HCT116 (cell line): ENCODE data around the gene CCDC9B. TPM values are rescaled to one million over a fixed set of nuclear protein-coding genes. Genes with fewer than 3 reads are reported as not detected.

Experiments used
- ATAC-seq: fragments of 200-7000 bp; cut with Tn5 transposase; 2 replicates; pipeline ENCODE4 v1.9.1; 2020; ENCODE audit warnings: mild to moderate bottlenecking, moderate library complexity
- BruUV-seq: library from RNA; stranded (reverse); fragments of 400-500 nt; replicated peaks from 2 replicates; lab custom pipeline; 2021; lab: Mats Ljungman, UMichigan
- CTCF ChIA-PET: fragments of 300-600 bp; sonication (Branson Sonifier 250); formaldehyde crosslinking; loops from one replicate; lab custom pipeline; 2021; ENCODE audit warnings: antibody characterized with exemption; lab: Charles Lee
- POLR2A ChIA-PET: fragments of 300-600, 350-600 bp; sonication (Branson Sonifier 250); formaldehyde crosslinking; loops from one replicate; lab custom pipeline; 2021; ENCODE audit warnings: antibody characterized with exemption; lab: Charles Lee
- RAD21 ChIA-PET, 2 experiments: fragments of 300-600 bp; sonication (Branson Sonifier 250); formaldehyde crosslinking; loops; one replicate each; lab custom pipeline; 2023; ENCODE audit warnings: low total read pairs in 2 of 2; ENCODE audit not compliant: uncharacterized antibody in 2 of 2, unreplicated experiment in 2 of 2, low non-redundant PET in 1 of 2; lab: Charles Lee
- DNase-seq: peaks from one replicate; pipeline ENCODE4 v3.0.0-alpha.2; 2010; ENCODE audit warnings: low read depth, low spot score
- H2AFZ ChIP-seq: fragments of 200-600 bp; shearing (Covaris generic), sonication (generic); 2 replicates; pipeline ENCODE4 v1.6.1; 2017; ENCODE audit warnings: low read depth, mixed run types, mixed read lengths, antibody characterized with exemption, low read length; ENCODE audit not compliant: poor library complexity, severe bottlenecking
- H3K27ac ChIP-seq: 2 replicates; pipeline ENCODE4 v1.5.1; 2012; ENCODE audit warnings: low read depth, low read length
- H3K27me3 ChIP-seq: fragments of 200-600 bp; sonication (generic); 2 replicates; pipeline ENCODE4 v1.6.1; 2016; ENCODE audit warnings: mixed run types, low read length, mixed read lengths; ENCODE audit not compliant: insufficient read depth
- H3K36me3 ChIP-seq, 2 experiments: fragments of 200-500 bp in 1 of 2; fragments of 200-600 bp in 1 of 2; sonication (Bioruptor generic) in 1 of 2; sonication (generic) in 1 of 2; 2 replicates each; pipeline versions ENCODE4 v1.5.1 to v1.6.1; 2014 to 2016; ENCODE audit warnings: low read length in 2 of 2, inconsistent platforms in 1 of 2, mixed read lengths in 1 of 2, mixed run types in 1 of 2; ENCODE audit not compliant: insufficient read depth in 2 of 2, control insufficient read depth in 1 of 2
- H3K4me1 ChIP-seq, 2 experiments: fragments of 200-600 bp in 1 of 2; sonication (generic) in 1 of 2; 2 replicates each; pipeline versions ENCODE4 v1.5.1 to v1.6.1; 2012 to 2017; ENCODE audit warnings: low read length in 2 of 2, inconsistent platforms in 1 of 2, mild to moderate bottlenecking in 1 of 2, mixed read lengths in 1 of 2, mixed run types in 1 of 2, moderate library complexity in 1 of 2; ENCODE audit not compliant: insufficient read depth in 2 of 2, control insufficient read depth in 1 of 2
- H3K4me2 ChIP-seq: fragments of 200-600 bp; sonication (generic); 2 replicates; pipeline ENCODE4 v1.6.1; 2017; ENCODE audit warnings: mixed run types, low read length, mixed read lengths
- H3K4me3 ChIP-seq, 2 experiments: fragments of 200-600 bp in 1 of 2; sonication (generic) in 1 of 2; replicated peaks in 1 of 2; 2 replicates each; pipeline ENCODE4 v1.5.1; 2011 to 2016; ENCODE audit warnings: low read length in 2 of 2, control low read depth in 1 of 2, low read depth in 1 of 2, mild to moderate bottlenecking in 1 of 2, mixed read lengths in 1 of 2, mixed run types in 1 of 2
- H3K79me2 ChIP-seq: fragments of 200-600 bp; sonication (generic); 2 replicates; pipeline ENCODE4 v1.6.1; 2017; ENCODE audit warnings: mild to moderate bottlenecking, mixed run types, low read length, moderate library complexity, mixed read lengths; ENCODE audit not compliant: insufficient read depth
- H3K9ac ChIP-seq: fragments of 200-600 bp; sonication (generic); 2 replicates; pipeline ENCODE4 v1.6.1; 2016; ENCODE audit warnings: low read length, mixed read lengths
- H3K9me2 ChIP-seq: fragments of 200-600 bp; sonication (generic), shearing (Covaris generic); 2 replicates; pipeline ENCODE4 v1.6.1; 2017; ENCODE audit warnings: mixed run types, mild to moderate bottlenecking, moderate library complexity; ENCODE audit not compliant: insufficient read depth
- H3K9me3 ChIP-seq, 2 experiments: fragments of 200-500 bp in 1 of 2; fragments of 200-600 bp in 1 of 2; sonication (Bioruptor generic) in 1 of 2; sonication (generic) in 1 of 2; 2 replicates each; pipeline ENCODE4 v1.6.1; 2014 to 2017; ENCODE audit warnings: low read length in 2 of 2, mixed read lengths in 2 of 2, inconsistent platforms in 1 of 2, low read depth in 1 of 2, mild to moderate bottlenecking in 1 of 2, mixed run types in 1 of 2, moderate library complexity in 1 of 2; ENCODE audit not compliant: control insufficient read depth in 1 of 2, insufficient read depth in 1 of 2
- H4K20me1 ChIP-seq: fragments of 200-600 bp; sonication (generic), shearing (Covaris generic); 2 replicates; pipeline ENCODE4 v1.6.1; 2017; ENCODE audit warnings: mixed run types, mild to moderate bottlenecking, moderate library complexity; ENCODE audit not compliant: insufficient read depth
- CTCF ChIP-seq, 3 experiments: fragments of 200-600 bp in 1 of 3; sonication (generic) in 1 of 3; IDR thresholded peaks in 2 of 3; conservative IDR thresholded peaks in 1 of 3; 2 replicates each; pipeline ENCODE4 v1.5.1; 2012 to 2017; ENCODE audit warnings: low read depth in 2 of 3, low read length in 2 of 3, antibody characterized with exemption in 1 of 3, borderline replicate concordance in 1 of 3, control low read depth in 1 of 3, mild to moderate bottlenecking in 1 of 3, mixed read lengths in 1 of 3, mixed run types in 1 of 3, moderate library complexity in 1 of 3; ENCODE audit not compliant: insufficient read depth in 1 of 3
- EZH2 ChIP-seq: fragments of 200-600 bp; sonication (generic); IDR thresholded peaks from 2 replicates; pipeline ENCODE4 v1.6.1; 2017; ENCODE audit warnings: antibody characterized with exemption, mixed run types
- POLR2A ChIP-seq: IDR thresholded peaks from 2 replicates; pipeline ENCODE4 v1.7.0; 2011; ENCODE audit warnings: borderline replicate concordance; ENCODE audit not compliant: insufficient read depth, insufficient read length; ENCODE audit errors: extremely low read depth
- SIN3A ChIP-seq: IDR thresholded peaks from 2 replicates; pipeline ENCODE4 v1.6.1; 2012; ENCODE audit warnings: low read depth
- TCF7L2 ChIP-seq: IDR thresholded peaks from 2 replicates; pipeline ENCODE4 v1.7.0; 2011; ENCODE audit warnings: borderline replicate concordance, inconsistent platforms; ENCODE audit not compliant: insufficient read depth, insufficient read length; ENCODE audit errors: extremely low read depth
- YY1 ChIP-seq: IDR thresholded peaks from 2 replicates; pipeline ENCODE4 v1.6.1; 2011; ENCODE audit warnings: low read length, low read depth, moderate library complexity, mild to moderate bottlenecking; ENCODE audit not compliant: insufficient replicate concordance; ENCODE audit errors: extremely low read depth
- ZFX ChIP-seq: fragments of 450-650 bp; IDR thresholded peaks from 2 replicates; pipeline ENCODE4 v1.6.1; 2017
- intact Hi-C: fragments of 100-400 bp; cut with micrococcal nuclease; formaldehyde crosslinking; loops from 2 replicates; pipeline ENCODE4 v1.10.0; 2022
- total RNA-seq: library from RNA; stranded (reverse); gene quantifications from one replicate; pipeline ENCODE4 v1.2.1, GENCODE V29; 2021; ENCODE audit not compliant: unreplicated experiment
- TF ChIP-seq, protein P1 (sequence below): IDR thresholded peaks from 2 replicates; pipeline ENCODE4 v1.6.1; 2012; ENCODE audit warnings: low read depth

Gene CCDC9B
- total RNA-seq, 1 experiment from 2014 or later: 15.6 TPM

DNA sequence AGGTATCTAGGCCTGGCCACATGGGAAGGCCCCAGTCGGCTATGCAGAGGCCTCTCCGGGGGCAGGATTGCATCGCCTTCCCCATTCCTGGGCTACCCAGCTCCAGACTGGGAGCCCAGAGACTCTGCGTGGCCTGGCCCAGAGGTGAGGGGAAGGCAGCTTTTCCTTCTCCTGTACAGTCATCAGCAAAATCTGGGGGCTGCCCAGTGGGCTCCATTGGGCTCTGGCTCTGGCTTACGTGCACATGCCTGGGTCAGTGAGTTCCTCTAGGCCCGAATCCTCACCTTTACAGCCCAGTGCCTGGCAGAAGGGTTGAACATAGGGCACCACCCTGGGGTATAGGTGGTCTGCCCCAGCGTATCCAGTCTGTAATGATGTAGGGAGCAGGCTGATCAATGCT, 53.9 kb downstream of the CCDC9B start:
- Histone ChIP-seq H4K20me1 (no peaks in the 10 kb centered on the region), H3K79me2 (no peaks in the 10 kb centered on the region), H3K4me1 (peaks cover 59 to 81% of the 10 kb centered on the region in 2 experiments), H3K4me2 (peak overlapping the region; percentile 74; the same call in 1 of the 2 replicates), H3K9me2 (no peaks in the 10 kb centered on the region), H3K9ac (no peak overlapping the region), H3K27ac (no peak overlapping the region), H2AFZ (no peak overlapping the region), H3K9me3 (no peaks in the 10 kb centered on the region), H3K36me3 (no peaks in the 10 kb centered on the region), H3K4me3 (no peak overlapping the region), H3K27me3 (no peaks in the 10 kb centered on the region)
- DNase-seq (no peak), ATAC-seq (no peak)
- ChIA-PET POLR2A (interaction anchor here (0.7 kb wide), 1 partner anchor 18 kb away, joined by 3 read pairs; no protein-coding TSS in a partner anchor), RAD21 (no interaction called here), CTCF (interaction anchor here (1.6 kb wide), 1 partner anchor 70 kb away, joined by 5 read pairs; no protein-coding TSS in a partner anchor)
- no TSS peak for BruUV-seq
- intact Hi-C loops: no loop called here
- no peak for TF ChIP-seq TCF7L2
- no peak for TF ChIP-seq POLR2A
- TF ChIP-seq EZH2: no peak
- TF ChIP-seq, protein P1, sequence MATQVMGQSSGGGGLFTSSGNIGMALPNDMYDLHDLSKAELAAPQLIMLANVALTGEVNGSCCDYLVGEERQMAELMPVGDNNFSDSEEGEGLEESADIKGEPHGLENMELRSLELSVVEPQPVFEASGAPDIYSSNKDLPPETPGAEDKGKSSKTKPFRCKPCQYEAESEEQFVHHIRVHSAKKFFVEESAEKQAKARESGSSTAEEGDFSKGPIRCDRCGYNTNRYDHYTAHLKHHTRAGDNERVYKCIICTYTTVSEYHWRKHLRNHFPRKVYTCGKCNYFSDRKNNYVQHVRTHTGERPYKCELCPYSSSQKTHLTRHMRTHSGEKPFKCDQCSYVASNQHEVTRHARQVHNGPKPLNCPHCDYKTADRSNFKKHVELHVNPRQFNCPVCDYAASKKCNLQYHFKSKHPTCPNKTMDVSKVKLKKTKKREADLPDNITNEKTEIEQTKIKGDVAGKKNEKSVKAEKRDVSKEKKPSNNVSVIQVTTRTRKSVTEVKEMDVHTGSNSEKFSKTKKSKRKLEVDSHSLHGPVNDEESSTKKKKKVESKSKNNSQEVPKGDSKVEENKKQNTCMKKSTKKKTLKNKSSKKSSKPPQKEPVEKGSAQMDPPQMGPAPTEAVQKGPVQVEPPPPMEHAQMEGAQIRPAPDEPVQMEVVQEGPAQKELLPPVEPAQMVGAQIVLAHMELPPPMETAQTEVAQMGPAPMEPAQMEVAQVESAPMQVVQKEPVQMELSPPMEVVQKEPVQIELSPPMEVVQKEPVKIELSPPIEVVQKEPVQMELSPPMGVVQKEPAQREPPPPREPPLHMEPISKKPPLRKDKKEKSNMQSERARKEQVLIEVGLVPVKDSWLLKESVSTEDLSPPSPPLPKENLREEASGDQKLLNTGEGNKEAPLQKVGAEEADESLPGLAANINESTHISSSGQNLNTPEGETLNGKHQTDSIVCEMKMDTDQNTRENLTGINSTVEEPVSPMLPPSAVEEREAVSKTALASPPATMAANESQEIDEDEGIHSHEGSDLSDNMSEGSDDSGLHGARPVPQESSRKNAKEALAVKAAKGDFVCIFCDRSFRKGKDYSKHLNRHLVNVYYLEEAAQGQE: no peak
- no peak for TF ChIP-seq CTCF (IDR thresholded peaks at IDR 0.05 in 2 of 3, conservative IDR thresholded peaks at IDR 0.05 in 1 of 3; ENCODE audit: borderline replicate concordance in 1 of 3, insufficient read depth in 1 of 3, low read depth in 2 of 3, low read length in 2 of 3)
- no peak for TF ChIP-seq YY1
- no peak for TF ChIP-seq SIN3A
- TF ChIP-seq ZFX: no peak; the same call in 1 of the 2 replicates
